DMS53 (cell line): ENCODE results near the gene KAT5.
"Not testable (repeated sequence)": the region's sequence is repeated elsewhere in the genome, so short reads cannot be mapped to it uniquely, and the experiment has no call there.

ENCODE experiments used
- DNase-seq: peaks from one replicate; lab custom pipeline; 2025; lab: John Stamatoyannopoulos, UW

The KAT5 gene

GRCh38 chr11:65709661-65710060 lies 2.4 kb upstream of the KAT5 start:
- DNase-seq = no peak

GRCh38 chr11:65710421-65710820 lies 1.6 kb upstream of the KAT5 start:
- DNase-seq = no peak

- no peak for DNase-seq
These were observed 603 bp downstream of the KAT5 start for GRCh38 chr11:65712633-65713076.

GRCh38 chr11:65713212-65713969 lies 1.3 kb downstream of the KAT5 start:
- DNase-seq = no peak

GRCh38 chr11:65714433-65714832 lies 2.4 kb downstream of the KAT5 start:
- no peak for DNase-seq

GRCh38 chr11:65716302-65716701 lies 4.2 kb downstream of the KAT5 start:
- DNase-seq = no peak

- no peak for DNase-seq
These were observed 4.8 kb downstream of the KAT5 start for GRCh38 chr11:65716774-65717405.

- DNase-seq = no peak
These were observed 5.9 kb downstream of the KAT5 start for GRCh38 chr11:65717906-65718305.

- no peak for DNase-seq
These were observed 6.5 kb downstream of the KAT5 start for GRCh38 chr11:65718531-65718930.

- DNase-seq = no peak
These were observed 7.0 kb downstream of the KAT5 start for GRCh38 chr11:65718964-65719492.

- peak; percentile 67 for DNase-seq
These were observed 7.8 kb downstream of the KAT5 start for GRCh38 chr11:65719871-65720210.

GRCh38 chr11:65720211-65720934 lies 8.3 kb downstream of the KAT5 start, which contains the start of gene RNASEH2C:
Gene RNASEH2C (minus strand): TSS chr11:65720798. CDS start chr11:65720758, 40 bp downstream.
- DNase-seq = peak; percentile 97

GRCh38 chr11:65722261-65722660 lies 10.2 kb downstream of the KAT5 start:
- DNase-seq = no peak

- DNase-seq = no peak
These were observed 14.6 kb downstream of the KAT5 start for GRCh38 chr11:65726660-65727059.

- no peak for DNase-seq
These were observed 15.8 kb downstream of the KAT5 start for GRCh38 chr11:65727865-65728264.

- no peak for DNase-seq
These were observed 18.4 kb downstream of the KAT5 start for GRCh38 chr11:65730461-65730860.

- not testable (repeated sequence) for DNase-seq
These were observed 23.1 kb downstream of the KAT5 start for GRCh38 chr11:65735111-65735510.

- DNase-seq = no peak
These were observed 24.8 kb downstream of the KAT5 start for GRCh38 chr11:65736810-65737209.

GRCh38 chr11:65739022-65739421 lies 27.0 kb downstream of the KAT5 start:
- no peak for DNase-seq

GRCh38 chr11:65741185-65741584 lies 29.1 kb downstream of the KAT5 start:
- no peak for DNase-seq

- no peak for DNase-seq
These were observed 30.3 kb downstream of the KAT5 start for GRCh38 chr11:65742353-65742752.

- no peak for DNase-seq
These were observed 31.6 kb downstream of the KAT5 start for GRCh38 chr11:65743681-65744025.
